HEK293 (cell line): ENCODE data around the gene SDC3.
A peak's percentile ranks its signal among the peaks of the same experiment; 100 is the strongest.

Experiments
- CTCF ChIA-PET: fragments of 350-600 bp; formaldehyde crosslinking; extraction: SDS; loops from one replicate; lab custom pipeline; 2021; ENCODE audit warnings: antibody characterized with exemption; lab: Yijun Ruan, JAX
- POLR2A ChIA-PET: fragments of 300-600 bp; formaldehyde crosslinking; extraction: SDS; loops from one replicate; lab custom pipeline; 2020; ENCODE audit warnings: antibody characterized with exemption, inconsistent platforms; lab: Yijun Ruan, JAX
- H3K27ac ChIP-seq: fragments of 200-500 bp; sonication (Bioruptor generic); 2 replicates; pipeline ENCODE4 v1.5.1; 2014; ENCODE audit warnings: low read depth, low read length, control low read depth, inconsistent platforms; ENCODE audit errors: extremely low read depth
- H3K36me3 ChIP-seq, 2 experiments: fragments of 200-500 bp in 1 of 2; sonication (Bioruptor generic) in 1 of 2; 1 replicate in 1 of 2; 2 replicates in 1 of 2; pipeline ENCODE4 v1.5.1; 2014 to 2017; ENCODE audit warnings: inconsistent platforms in 2 of 2, low read length in 2 of 2; ENCODE audit not compliant: control insufficient read depth in 2 of 2, insufficient read depth in 1 of 2
- H3K4me1 ChIP-seq: fragments of 200-500 bp; sonication (Bioruptor generic); 2 replicates; pipeline ENCODE4 v1.5.1; 2014; ENCODE audit warnings: mild to moderate bottlenecking, low read length, inconsistent platforms; ENCODE audit not compliant: control insufficient read depth, insufficient read depth
- H3K4me3 ChIP-seq: 2 replicates; pipeline ENCODE4 v1.5.1; 2011; ENCODE audit warnings: low read depth, mild to moderate bottlenecking, control low read depth, low read length, moderate library complexity
- H3K9me3 ChIP-seq: fragments of 200-500 bp; sonication (Bioruptor generic); 2 replicates; pipeline ENCODE4 v1.5.1; 2014; ENCODE audit warnings: low read depth, low read length, inconsistent platforms; ENCODE audit not compliant: control insufficient read depth, insufficient read depth
- GFI1B ChIP-seq: fragments of 450-650 bp; formaldehyde crosslinking; IDR thresholded peaks from 2 replicates; pipeline ENCODE4 v1.5.1; 2016; ENCODE audit warnings: missing biosample characterization, missing genetic modification characterization
- GLI4 ChIP-seq: fragments of 450-650 bp; formaldehyde crosslinking; IDR thresholded peaks from 2 replicates; pipeline ENCODE4 v1.5.1; 2016; ENCODE audit warnings: missing biosample characterization, missing genetic modification characterization
- KLF7 ChIP-seq: fragments of 450-650 bp; formaldehyde crosslinking; IDR thresholded peaks from 2 replicates; pipeline ENCODE4 v1.5.1; 2016; ENCODE audit warnings: missing biosample characterization, missing genetic modification characterization, borderline replicate concordance
- PRDM1 ChIP-seq: fragments of 450-650 bp; formaldehyde crosslinking; IDR thresholded peaks from 2 replicates; pipeline ENCODE4; 2016; ENCODE audit warnings: missing biosample characterization, missing genetic modification characterization
- SCRT2 ChIP-seq: fragments of 450-650 bp; formaldehyde crosslinking; IDR thresholded peaks from 2 replicates; pipeline ENCODE4 v1.5.1; 2016; ENCODE audit warnings: missing biosample characterization, missing genetic modification characterization
- SP2 ChIP-seq: fragments of 450-650 bp; formaldehyde crosslinking; IDR thresholded peaks from 2 replicates; pipeline ENCODE4 v1.5.1; 2016; ENCODE audit warnings: missing biosample characterization, missing genetic modification characterization
- TSHZ1 ChIP-seq: fragments of 450-650 bp; formaldehyde crosslinking; IDR thresholded peaks from 2 replicates; pipeline ENCODE4 v1.5.1; 2016; ENCODE audit warnings: missing biosample characterization, missing genetic modification characterization, borderline replicate concordance
- WT1 ChIP-seq: fragments of 450-650 bp; formaldehyde crosslinking; IDR thresholded peaks from 2 replicates; pipeline ENCODE4 v1.5.1; 2016; ENCODE audit warnings: missing biosample characterization, missing genetic modification characterization
- YY1 ChIP-seq: fragments of 450-650 bp; formaldehyde crosslinking; IDR thresholded peaks from 2 replicates; pipeline ENCODE4 v1.5.1; 2018; ENCODE audit warnings: missing biosample characterization, missing genetic modification characterization
- YY2 ChIP-seq: fragments of 450-650 bp; formaldehyde crosslinking; IDR thresholded peaks from 2 replicates; pipeline ENCODE4 v1.5.1; 2016; ENCODE audit warnings: missing biosample characterization, missing genetic modification characterization
- ZBTB10 ChIP-seq: fragments of 450-650 bp; formaldehyde crosslinking; IDR thresholded peaks from 2 replicates; pipeline ENCODE4 v1.5.1; 2016; ENCODE audit warnings: missing biosample characterization, missing genetic modification characterization
- ZFHX2 ChIP-seq: fragments of 450-650 bp; formaldehyde crosslinking; conservative IDR thresholded peaks from 2 replicates; pipeline ENCODE4 v1.5.1; 2016; ENCODE audit warnings: missing biosample characterization, missing genetic modification characterization
- ZNF121 ChIP-seq: fragments of 450-650 bp; formaldehyde crosslinking; IDR thresholded peaks from 2 replicates; pipeline ENCODE4 v1.5.1; 2016; ENCODE audit warnings: missing biosample characterization, missing genetic modification characterization
- ZNF221 ChIP-seq: fragments of 450-650 bp; formaldehyde crosslinking; IDR thresholded peaks from 2 replicates; pipeline ENCODE4 v1.5.1; 2017; ENCODE audit warnings: missing biosample characterization, missing genetic modification characterization, borderline replicate concordance
- ZNF341 ChIP-seq: fragments of 450-650 bp; formaldehyde crosslinking; IDR thresholded peaks from 2 replicates; pipeline ENCODE4; 2016; ENCODE audit warnings: low read depth, missing biosample characterization, missing genetic modification characterization
- ZNF354C ChIP-seq: fragments of 450-650 bp; formaldehyde crosslinking; IDR thresholded peaks from 2 replicates; pipeline ENCODE4 v1.5.1; 2016; ENCODE audit warnings: missing biosample characterization, missing genetic modification characterization, low read depth, borderline replicate concordance
- ZNF394 ChIP-seq: fragments of 450-650 bp; formaldehyde crosslinking; IDR thresholded peaks from 2 replicates; pipeline ENCODE4 v1.5.1; 2016; ENCODE audit warnings: missing biosample characterization, missing genetic modification characterization, mild to moderate bottlenecking, moderate library complexity, borderline replicate concordance
- ZNF404 ChIP-seq: fragments of 450-650 bp; formaldehyde crosslinking; IDR thresholded peaks from 2 replicates; pipeline ENCODE4 v1.5.1; 2017; ENCODE audit warnings: missing biosample characterization, missing genetic modification characterization
- ZNF521 ChIP-seq: fragments of 450-650 bp; formaldehyde crosslinking; IDR thresholded peaks from 2 replicates; pipeline ENCODE4 v1.5.1; 2017; ENCODE audit warnings: missing biosample characterization, mild to moderate bottlenecking, missing genetic modification characterization
- ZNF548 ChIP-seq: fragments of 450-650 bp; formaldehyde crosslinking; IDR thresholded peaks from 2 replicates; pipeline ENCODE4 v1.5.1; 2016; ENCODE audit warnings: missing biosample characterization, missing genetic modification characterization
- ZNF560 ChIP-seq: fragments of 450-650 bp; formaldehyde crosslinking; IDR thresholded peaks from 2 replicates; pipeline ENCODE4 v1.5.1; 2017; ENCODE audit warnings: missing biosample characterization, missing genetic modification characterization, borderline replicate concordance
- ZNF623 ChIP-seq: fragments of 450-650 bp; formaldehyde crosslinking; IDR thresholded peaks from 2 replicates; pipeline ENCODE4 v1.5.1; 2016; ENCODE audit warnings: missing biosample characterization, missing genetic modification characterization
- ZNF645 ChIP-seq: fragments of 450-650 bp; formaldehyde crosslinking; IDR thresholded peaks from 2 replicates; pipeline ENCODE4; 2016; ENCODE audit warnings: missing biosample characterization, missing genetic modification characterization
- ZNF660 ChIP-seq: fragments of 450-650 bp; IDR thresholded peaks from 2 replicates; pipeline ENCODE4 v1.5.1; 2018; ENCODE audit warnings: missing biosample characterization, mild to moderate bottlenecking, missing genetic modification characterization
- TF ChIP-seq, protein P1 (sequence below): fragments of 450-650 bp; formaldehyde crosslinking; IDR thresholded peaks from 2 replicates; pipeline ENCODE4 v1.5.0; 2017; ENCODE audit warnings: missing biosample characterization, missing genetic modification characterization, borderline replicate concordance

The SDC3 gene

DNA sequence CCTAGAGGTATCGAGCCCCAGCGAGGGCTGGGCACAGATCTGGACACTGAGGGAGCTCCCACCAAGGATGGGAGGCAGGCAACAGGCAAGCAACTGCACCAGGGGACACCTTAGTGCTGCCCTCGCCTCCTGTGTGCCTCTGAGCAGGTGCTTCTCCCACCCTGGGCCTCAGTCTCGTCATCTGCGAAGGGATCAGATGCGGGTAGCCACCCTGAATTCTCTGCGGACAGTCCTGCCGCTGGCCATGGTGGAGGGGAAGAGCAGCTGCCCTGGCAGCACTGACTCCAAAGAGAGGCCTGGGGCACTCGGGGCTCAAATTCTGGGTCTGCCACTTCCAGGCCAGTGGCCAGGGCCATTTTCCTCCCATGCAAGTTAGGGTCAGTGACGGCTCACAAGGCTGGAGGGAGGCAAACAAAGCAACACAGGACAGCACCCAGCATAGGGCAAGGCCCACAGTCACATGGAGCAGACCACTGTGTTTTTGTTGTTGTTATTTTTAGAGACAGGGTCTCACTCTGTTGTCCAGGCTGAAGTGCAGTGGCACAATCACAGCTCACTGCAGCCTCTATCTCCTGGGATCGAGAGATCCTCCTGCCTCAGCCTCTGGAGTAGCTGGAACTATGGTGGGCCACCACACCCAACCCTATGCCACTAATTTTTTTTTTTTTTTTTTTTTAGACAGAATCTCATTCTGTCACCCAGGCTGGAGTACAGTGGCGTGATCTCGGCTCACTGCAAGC is 7.1 kb upstream of the SDC3 start (continued):
- no peak for TF ChIP-seq ZBTB10 (tag by site-specific recombination)
- TF ChIP-seq SCRT2, result no peak
- TF ChIP-seq ZNF548, result no peak
- TF ChIP-seq ZNF521 (tag by site-specific recombination), result no peak
- TF ChIP-seq ZNF623 (tag by site-specific recombination), result no peak
- TF ChIP-seq ZNF121 (tag by site-specific recombination), result peak; percentile 86
- no peak for TF ChIP-seq ZNF404 (tag by site-specific recombination)
- TF ChIP-seq, all 188 proteins: peak for 4

GRCh38 chr1:30914931-30915330 is 6.4 kb upstream of the SDC3 start:
- ChIA-PET POLR2A (interaction anchor here (1.4 kb wide), 1 partner anchor 135 kb away, joined by 4 read pairs; no protein-coding TSS in a partner anchor), CTCF (interaction anchor here (0.6 to 7.7 kb wide), 6 partner anchors 14 to 426 kb away, joined by 3 to 434 read pairs (median 8); no protein-coding TSS in a partner anchor)
- H3K4me3 ChIP-seq, result no peak overlapping the region
- H3K4me1 ChIP-seq, result peaks cover 3% of the 10 kb centered on the region; the same call in 1 of the 2 replicates
- H3K9me3 ChIP-seq, result no peaks in the 10 kb centered on the region
- peak; percentile 76; the same call in 1 of the 2 replicates for TF ChIP-seq ZNF394 (tag by site-specific recombination)
- no peak for TF ChIP-seq GLI4 (tag by site-specific recombination)
- TF ChIP-seq YY2 (tag by site-specific recombination), result no peak
- TF ChIP-seq PRDM1 (tag by site-specific recombination), result peak; percentile 5; the same call in 1 of the 2 replicates
- no peak for TF ChIP-seq TSHZ1 (tag by site-specific recombination)
- TF ChIP-seq ZNF341, result peak; percentile 70
- no peak for TF ChIP-seq YY1 (tag by site-specific recombination)
- TF ChIP-seq ZNF623 (tag by site-specific recombination), result no peak
- no peak for TF ChIP-seq ZNF354C (tag by site-specific recombination)
- TF ChIP-seq ZNF560 (tag by site-specific recombination), result no peak
- no peak for TF ChIP-seq SP2 (tag by site-specific recombination)
- no peak for TF ChIP-seq ZFHX2 (tag by site-specific recombination)
- TF ChIP-seq KLF7, result no peak
- no peak for TF ChIP-seq ZNF660
- TF ChIP-seq ZNF221 (tag by site-specific recombination), result no peak
- TF ChIP-seq WT1 (tag by site-specific recombination), result peak; percentile 97
- TF ChIP-seq, protein P1, sequence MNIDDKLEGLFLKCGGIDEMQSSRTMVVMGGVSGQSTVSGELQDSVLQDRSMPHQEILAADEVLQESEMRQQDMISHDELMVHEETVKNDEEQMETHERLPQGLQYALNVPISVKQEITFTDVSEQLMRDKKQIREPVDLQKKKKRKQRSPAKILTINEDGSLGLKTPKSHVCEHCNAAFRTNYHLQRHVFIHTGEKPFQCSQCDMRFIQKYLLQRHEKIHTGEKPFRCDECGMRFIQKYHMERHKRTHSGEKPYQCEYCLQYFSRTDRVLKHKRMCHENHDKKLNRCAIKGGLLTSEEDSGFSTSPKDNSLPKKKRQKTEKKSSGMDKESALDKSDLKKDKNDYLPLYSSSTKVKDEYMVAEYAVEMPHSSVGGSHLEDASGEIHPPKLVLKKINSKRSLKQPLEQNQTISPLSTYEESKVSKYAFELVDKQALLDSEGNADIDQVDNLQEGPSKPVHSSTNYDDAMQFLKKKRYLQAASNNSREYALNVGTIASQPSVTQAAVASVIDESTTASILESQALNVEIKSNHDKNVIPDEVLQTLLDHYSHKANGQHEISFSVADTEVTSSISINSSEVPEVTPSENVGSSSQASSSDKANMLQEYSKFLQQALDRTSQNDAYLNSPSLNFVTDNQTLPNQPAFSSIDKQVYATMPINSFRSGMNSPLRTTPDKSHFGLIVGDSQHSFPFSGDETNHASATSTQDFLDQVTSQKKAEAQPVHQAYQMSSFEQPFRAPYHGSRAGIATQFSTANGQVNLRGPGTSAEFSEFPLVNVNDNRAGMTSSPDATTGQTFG (tag by site-specific recombination), result no peak
- no peak for TF ChIP-seq ZNF645 (tag by site-specific recombination)
- TF ChIP-seq GFI1B (tag by site-specific recombination), result no peak
- no peak overlapping the region for H3K27ac ChIP-seq
- no peaks in the 10 kb centered on the region for H3K36me3 ChIP-seq
